Measurements from ENCODE around the gene ZDHHC14. TPM values are rescaled to one million over a fixed set of nuclear protein-coding genes. Genes with fewer than 3 reads are reported as not detected.

The ZDHHC14 gene
- total RNA-seq, 1 experiment from 2014 or later: 17.3 TPM

DNA sequence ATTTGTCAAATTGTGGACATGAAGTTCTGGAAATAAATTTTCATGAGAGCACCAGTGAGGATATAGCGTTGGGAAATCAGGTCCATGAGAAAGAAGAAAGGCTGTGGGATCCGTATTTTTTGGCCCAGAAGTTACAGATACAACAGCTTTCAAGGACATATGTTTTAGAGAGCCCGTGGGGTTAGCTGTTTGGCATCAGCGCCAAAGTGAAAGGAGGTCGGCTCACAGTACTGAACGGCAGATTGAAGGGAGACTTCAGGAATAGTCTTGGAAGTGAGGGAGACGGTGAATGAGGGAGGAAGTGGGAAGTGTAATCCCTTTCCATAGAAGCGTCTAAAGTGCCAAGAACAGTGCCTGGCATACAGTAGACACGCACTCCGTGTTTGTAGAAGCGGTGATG is 31.8 kb downstream of the ZDHHC14 start:
- TF ChIP-seq, protein P1, sequence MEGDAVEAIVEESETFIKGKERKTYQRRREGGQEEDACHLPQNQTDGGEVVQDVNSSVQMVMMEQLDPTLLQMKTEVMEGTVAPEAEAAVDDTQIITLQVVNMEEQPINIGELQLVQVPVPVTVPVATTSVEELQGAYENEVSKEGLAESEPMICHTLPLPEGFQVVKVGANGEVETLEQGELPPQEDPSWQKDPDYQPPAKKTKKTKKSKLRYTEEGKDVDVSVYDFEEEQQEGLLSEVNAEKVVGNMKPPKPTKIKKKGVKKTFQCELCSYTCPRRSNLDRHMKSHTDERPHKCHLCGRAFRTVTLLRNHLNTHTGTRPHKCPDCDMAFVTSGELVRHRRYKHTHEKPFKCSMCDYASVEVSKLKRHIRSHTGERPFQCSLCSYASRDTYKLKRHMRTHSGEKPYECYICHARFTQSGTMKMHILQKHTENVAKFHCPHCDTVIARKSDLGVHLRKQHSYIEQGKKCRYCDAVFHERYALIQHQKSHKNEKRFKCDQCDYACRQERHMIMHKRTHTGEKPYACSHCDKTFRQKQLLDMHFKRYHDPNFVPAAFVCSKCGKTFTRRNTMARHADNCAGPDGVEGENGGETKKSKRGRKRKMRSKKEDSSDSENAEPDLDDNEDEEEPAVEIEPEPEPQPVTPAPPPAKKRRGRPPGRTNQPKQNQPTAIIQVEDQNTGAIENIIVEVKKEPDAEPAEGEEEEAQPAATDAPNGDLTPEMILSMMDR (IDR thresholded peaks at IDR 0.05; ENCODE audit: unreplicated experiment): no peak
- intact Hi-C loops (cut with micrococcal nuclease; ENCODE audit: unreplicated experiment): no loop called here
- H3K36me3 Mint-ChIP-seq (ENCODE audit: insufficient read depth, unreplicated experiment): no peaks in the 10 kb centered on the region
- no peak overlapping the region for H3K27ac Mint-ChIP-seq (ENCODE audit: unreplicated experiment)
- no TSS peak for BruUV-seq (replicated peaks)
- no peaks in the 10 kb centered on the region for H3K4me1 Mint-ChIP-seq (ENCODE audit: low read depth, unreplicated experiment)
- H3K9me3 Mint-ChIP-seq (ENCODE audit: low read depth, unreplicated experiment): no peaks in the 10 kb centered on the region
- DNase-seq: no peak
- H3K4me3 Mint-ChIP-seq (ENCODE audit: low read depth, unreplicated experiment): no peak overlapping the region
- CTCF ChIA-PET: interaction anchor here (0.7 kb wide), 1 partner anchor 16 kb away, joined by 3 read pairs; no protein-coding TSS in a partner anchor
- H3K27me3 Mint-ChIP-seq (ENCODE audit: unreplicated experiment): no peaks in the 10 kb centered on the region

DNA sequence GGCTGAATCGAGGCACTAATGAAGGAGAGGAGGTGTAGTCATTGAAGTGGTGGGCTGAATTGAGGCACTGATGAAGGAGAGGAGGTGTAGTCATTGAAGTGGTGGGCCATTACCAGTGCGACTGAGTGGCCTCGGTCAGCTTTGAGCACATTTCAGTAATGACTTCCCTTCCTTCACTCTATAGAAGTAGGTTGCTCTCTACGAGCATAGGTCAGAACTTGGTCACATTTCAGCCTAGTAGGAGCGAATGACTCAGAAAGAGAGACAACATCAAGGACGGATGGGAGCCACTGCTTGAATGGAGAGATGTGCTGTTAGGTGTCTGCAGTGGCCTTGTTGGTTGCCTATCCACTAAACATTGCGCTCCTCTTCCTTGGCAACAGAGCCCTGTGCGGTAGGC is 39.5 kb downstream of the ZDHHC14 start:
- DNase-seq: no peak
- H3K27ac Mint-ChIP-seq (ENCODE audit: unreplicated experiment): no peak overlapping the region
- H3K4me1 Mint-ChIP-seq (ENCODE audit: low read depth, unreplicated experiment): peaks cover 18% of the 10 kb centered on the region
- TF ChIP-seq, protein P1 (IDR thresholded peaks at IDR 0.05; ENCODE audit: unreplicated experiment): no peak
- intact Hi-C loops (cut with micrococcal nuclease; ENCODE audit: unreplicated experiment): no loop called here
- peaks cover 3% of the 10 kb centered on the region for H3K36me3 Mint-ChIP-seq (ENCODE audit: insufficient read depth, unreplicated experiment)
- H3K4me3 Mint-ChIP-seq (ENCODE audit: low read depth, unreplicated experiment): no peak overlapping the region
- H3K27me3 Mint-ChIP-seq (ENCODE audit: unreplicated experiment): no peaks in the 10 kb centered on the region
- H3K9me3 Mint-ChIP-seq (ENCODE audit: low read depth, unreplicated experiment): no peaks in the 10 kb centered on the region
- BruUV-seq (replicated peaks): no TSS peak
- CTCF ChIA-PET: no interaction called here

DNA sequence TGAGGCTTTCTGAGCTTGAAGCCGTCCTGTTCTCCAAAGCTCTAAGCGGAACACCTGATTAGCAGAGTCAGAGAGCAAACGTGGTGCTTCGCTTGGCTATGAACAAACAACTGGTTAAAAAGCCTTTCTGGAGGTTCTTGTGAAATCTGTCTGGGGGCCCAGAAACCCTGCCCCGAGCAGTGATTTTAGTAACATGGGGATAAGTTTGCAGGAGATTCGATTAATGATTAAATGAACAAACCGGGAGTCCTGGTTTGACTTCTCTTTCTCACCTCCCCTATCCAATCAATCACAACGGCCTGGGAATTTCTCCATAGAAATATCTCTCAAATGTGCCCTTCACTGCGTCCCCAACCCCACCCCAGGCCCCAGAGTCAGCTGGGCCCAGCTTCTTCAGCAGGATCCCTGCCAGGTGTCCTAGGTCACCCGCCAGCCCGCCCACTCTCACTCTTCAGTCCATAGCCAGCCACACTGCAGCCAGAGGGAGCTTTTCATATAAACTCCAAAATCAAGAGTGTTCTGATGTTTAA is 43.6 kb downstream of the ZDHHC14 start:
- H3K27ac Mint-ChIP-seq (ENCODE audit: unreplicated experiment): peak overlapping the region; percentile 77
- peaks cover 41% of the 10 kb centered on the region for H3K4me1 Mint-ChIP-seq (ENCODE audit: low read depth, unreplicated experiment)
- H3K36me3 Mint-ChIP-seq (ENCODE audit: insufficient read depth, unreplicated experiment): peaks cover 3% of the 10 kb centered on the region
- CTCF ChIA-PET: interaction anchor here (0.6 to 0.8 kb wide), 2 partner anchors 31 to 109 kb away, joined by 3 to 5 read pairs; no protein-coding TSS in a partner anchor
- H3K27me3 Mint-ChIP-seq (ENCODE audit: unreplicated experiment): no peaks in the 10 kb centered on the region
- H3K4me3 Mint-ChIP-seq (ENCODE audit: low read depth, unreplicated experiment): peak overlapping the region; percentile 46
- peaks cover 2% of the 10 kb centered on the region for H3K9me3 Mint-ChIP-seq (ENCODE audit: low read depth, unreplicated experiment)
- no TSS peak for BruUV-seq (replicated peaks)
- peak; percentile 25 for DNase-seq
- TF ChIP-seq, protein P1 (IDR thresholded peaks at IDR 0.05; ENCODE audit: unreplicated experiment): no peak
- intact Hi-C loops (cut with micrococcal nuclease; ENCODE audit: unreplicated experiment): no loop called here

DNA sequence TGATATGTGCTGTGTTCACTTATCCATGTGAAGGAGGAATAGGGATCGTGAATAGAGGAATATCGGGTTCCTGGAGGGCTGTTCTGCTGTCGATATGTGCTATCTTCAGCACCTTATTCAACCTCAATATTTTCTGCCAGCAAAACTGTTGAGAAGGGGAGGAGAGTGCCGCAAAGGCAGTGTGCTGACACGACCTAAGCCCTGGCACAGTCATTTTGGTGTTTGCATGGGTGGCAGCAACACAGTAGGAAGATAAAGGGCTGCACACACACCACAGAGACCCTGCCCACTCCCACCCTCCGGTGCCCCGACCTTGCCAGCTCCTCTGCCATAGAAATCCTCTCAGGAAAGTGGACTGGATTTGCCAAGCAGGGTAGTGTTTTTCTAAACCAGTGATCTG is 47.0 kb downstream of the ZDHHC14 start:
- intact Hi-C loops (cut with micrococcal nuclease; ENCODE audit: unreplicated experiment): no loop called here
- no TSS peak for BruUV-seq (replicated peaks)
- CTCF ChIA-PET: no interaction called here
- H3K9me3 Mint-ChIP-seq (ENCODE audit: low read depth, unreplicated experiment): peaks cover 2% of the 10 kb centered on the region
- H3K4me3 Mint-ChIP-seq (ENCODE audit: low read depth, unreplicated experiment): no peak overlapping the region
- H3K36me3 Mint-ChIP-seq (ENCODE audit: insufficient read depth, unreplicated experiment): peaks cover 3% of the 10 kb centered on the region
- DNase-seq: no peak
- H3K4me1 Mint-ChIP-seq (ENCODE audit: low read depth, unreplicated experiment): peaks cover 49% of the 10 kb centered on the region
- H3K27me3 Mint-ChIP-seq (ENCODE audit: unreplicated experiment): no peaks in the 10 kb centered on the region
- H3K27ac Mint-ChIP-seq (ENCODE audit: unreplicated experiment): no peak overlapping the region
- TF ChIP-seq, protein P1 (IDR thresholded peaks at IDR 0.05; ENCODE audit: unreplicated experiment): no peak

All from Calu3 (cell line).